Lower lobe of right lung (tissue), 2 donors: ENCODE measurements around the gene PXK. TPM values are rescaled to one million over a fixed set of nuclear protein-coding genes. Genes with fewer than 3 reads are reported as not detected.
A peak's percentile ranks its signal among the peaks of the same experiment; 100 is the strongest.

Experiments used
- ATAC-seq, 2 donors: fragments of 200-7000 bp; cut with Tn5 transposase; one replicate each; pipeline ENCODE4 v1.9.1; 2020 to 2022; ENCODE audit warnings: mild to moderate bottlenecking in 2 of 2, moderate library complexity in 2 of 2
- DNase-seq: peaks from one replicate; pipeline ENCODE4 v3.0.0-alpha.2; 2020
- H3K27ac ChIP-seq: fragments of 200-600 bp; one replicate; pipeline ENCODE4 v1.8.0; 2022
- H3K27me3 ChIP-seq: fragments of 200-600 bp; one replicate; pipeline ENCODE4 v1.8.0; 2022; ENCODE audit warnings: low read depth
- H3K36me3 ChIP-seq: fragments of 200-600 bp; one replicate; pipeline ENCODE4 v1.8.0; 2022; ENCODE audit warnings: mild to moderate bottlenecking
- H3K4me1 ChIP-seq: fragments of 200-600 bp; one replicate; pipeline ENCODE4 v1.8.0; 2022
- H3K4me3 ChIP-seq: fragments of 200-600 bp; one replicate; pipeline ENCODE4 v1.8.0; 2022; ENCODE audit warnings: mild to moderate bottlenecking
- H3K9me3 ChIP-seq: fragments of 200-600 bp; one replicate; pipeline ENCODE4 v1.8.0; 2022
- intact Hi-C: fragments of 100-400 bp; cut with DNase I; formaldehyde crosslinking; loops from one replicate; pipeline ENCODE4 v1.11.0; 2022
- total RNA-seq: library from RNA; stranded (reverse); fragmentation: NEBNext Ultra II Directional; extraction: Animal tissue kit (Norgen Biotek cat#: 25700); gene quantifications from one replicate; pipeline ENCODE4 v1.2.1, GENCODE V29; 2021
- TF ChIP-seq, protein P1 (sequence below): fragments of 200-600 bp; IDR thresholded peaks from one replicate; pipeline ENCODE4 v1.8.0; 2022; ENCODE audit warnings: antibody characterized with exemption, mild to moderate bottlenecking
- donor health status: DM: no; HTN: yes; CAD: no; lungs with severe emphysema.

The PXK gene
- total RNA-seq, 1 donor from 2014 or later: 23.7 TPM

DNA sequence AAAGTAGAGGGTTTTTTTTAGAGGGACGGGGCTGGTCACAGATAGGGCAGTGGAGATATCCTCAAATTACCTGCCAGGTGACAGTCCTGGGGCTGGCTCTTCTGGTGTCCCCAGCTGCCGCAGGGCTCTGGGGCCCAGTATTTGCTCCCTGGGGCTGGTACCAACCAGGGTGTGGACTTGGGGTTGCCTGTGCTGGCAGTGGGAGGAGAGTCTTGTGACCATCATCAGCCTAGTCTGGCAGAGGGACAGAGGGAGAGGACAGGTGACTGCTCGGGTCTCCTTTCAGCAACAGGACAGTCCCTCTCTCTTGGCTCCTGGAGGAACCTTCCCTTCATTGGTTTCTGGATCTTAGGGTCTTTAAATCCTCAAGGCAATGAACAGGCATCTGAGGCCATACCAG is 34.5 kb upstream of the PXK start:
- intact Hi-C loops: no loop called here
- Histone ChIP-seq H3K4me3 (no peak overlapping the region), H3K36me3 (peaks cover 6% of the 10 kb centered on the region), H3K27ac (no peak overlapping the region), H3K9me3 (no peaks in the 10 kb centered on the region), H3K4me1 (no peaks in the 10 kb centered on the region), H3K27me3 (peaks cover 4% of the 10 kb centered on the region)
- TF ChIP-seq, protein P1, sequence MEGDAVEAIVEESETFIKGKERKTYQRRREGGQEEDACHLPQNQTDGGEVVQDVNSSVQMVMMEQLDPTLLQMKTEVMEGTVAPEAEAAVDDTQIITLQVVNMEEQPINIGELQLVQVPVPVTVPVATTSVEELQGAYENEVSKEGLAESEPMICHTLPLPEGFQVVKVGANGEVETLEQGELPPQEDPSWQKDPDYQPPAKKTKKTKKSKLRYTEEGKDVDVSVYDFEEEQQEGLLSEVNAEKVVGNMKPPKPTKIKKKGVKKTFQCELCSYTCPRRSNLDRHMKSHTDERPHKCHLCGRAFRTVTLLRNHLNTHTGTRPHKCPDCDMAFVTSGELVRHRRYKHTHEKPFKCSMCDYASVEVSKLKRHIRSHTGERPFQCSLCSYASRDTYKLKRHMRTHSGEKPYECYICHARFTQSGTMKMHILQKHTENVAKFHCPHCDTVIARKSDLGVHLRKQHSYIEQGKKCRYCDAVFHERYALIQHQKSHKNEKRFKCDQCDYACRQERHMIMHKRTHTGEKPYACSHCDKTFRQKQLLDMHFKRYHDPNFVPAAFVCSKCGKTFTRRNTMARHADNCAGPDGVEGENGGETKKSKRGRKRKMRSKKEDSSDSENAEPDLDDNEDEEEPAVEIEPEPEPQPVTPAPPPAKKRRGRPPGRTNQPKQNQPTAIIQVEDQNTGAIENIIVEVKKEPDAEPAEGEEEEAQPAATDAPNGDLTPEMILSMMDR: no peak
- no peak for ATAC-seq
- DNase-seq: no peak

DNA sequence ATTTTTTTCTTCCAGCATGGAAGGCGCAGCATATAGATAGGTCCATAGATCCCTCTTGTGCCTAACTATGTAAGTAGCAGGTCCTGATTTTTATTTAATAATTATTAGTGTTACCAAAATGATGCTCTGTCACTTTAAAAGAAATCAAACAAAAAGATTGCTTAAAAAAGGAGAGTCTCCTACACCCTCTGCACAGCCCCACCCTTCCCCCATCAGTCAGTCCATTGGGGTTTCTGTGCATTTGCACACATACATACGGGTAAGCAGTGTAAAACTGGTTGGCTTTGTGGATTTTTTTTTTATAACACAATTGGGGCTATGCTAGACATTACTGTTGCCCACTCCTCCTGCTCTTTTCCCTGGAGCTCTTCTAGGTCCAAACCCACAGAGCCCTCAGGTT is 33.6 kb upstream of the PXK start:
- peaks cover 4% of the 10 kb centered on the region for H3K27me3 ChIP-seq
- intact Hi-C loops: no loop called here
- H3K9me3 ChIP-seq: no peaks in the 10 kb centered on the region
- peaks cover under 1% of the 10 kb centered on the region for H3K36me3 ChIP-seq
- no peak for DNase-seq
- no peak overlapping the region for H3K4me3 ChIP-seq
- H3K4me1 ChIP-seq: no peaks in the 10 kb centered on the region
- no peak overlapping the region for H3K27ac ChIP-seq
- no peak for ATAC-seq
- TF ChIP-seq, protein P1: no peak

DNA sequence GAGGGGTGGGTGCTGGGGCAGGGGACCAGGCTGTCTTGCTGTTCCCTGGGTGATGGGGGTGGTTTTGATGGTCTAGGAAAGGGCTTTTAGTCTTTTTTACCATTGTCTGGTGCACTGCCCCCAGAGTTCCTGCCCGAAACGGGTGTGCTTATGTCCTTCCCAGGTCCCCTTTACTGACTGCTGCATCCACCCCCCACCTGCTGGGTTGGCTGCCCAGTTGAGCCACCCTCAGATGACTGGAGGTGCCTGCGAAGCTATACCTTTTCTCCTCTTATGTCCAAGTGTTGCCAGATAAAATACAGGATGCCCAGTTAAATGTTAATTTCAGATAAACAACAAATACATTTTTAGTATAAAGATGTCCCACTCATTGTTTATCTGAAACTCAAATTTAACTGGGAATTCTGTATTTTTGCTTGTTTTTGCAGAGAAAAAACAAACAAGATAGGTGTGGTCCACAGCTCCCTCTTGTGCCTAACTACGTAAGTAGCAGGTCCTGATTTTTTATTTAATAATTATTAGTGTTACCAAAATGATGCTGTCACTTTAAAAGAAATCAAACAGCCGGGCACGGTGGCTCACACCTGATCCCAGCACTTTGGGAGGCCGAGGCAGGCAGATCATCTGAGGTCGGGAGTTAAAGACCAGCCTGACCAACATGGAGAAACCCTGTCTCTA is 32.7 kb upstream of the PXK start:
- no peak overlapping the region for H3K4me3 ChIP-seq
- no peaks in the 10 kb centered on the region for H3K4me1 ChIP-seq
- H3K27me3 ChIP-seq: peaks cover 4% of the 10 kb centered on the region
- intact Hi-C loops: no loop called here
- H3K36me3 ChIP-seq: no peaks in the 10 kb centered on the region
- no peak for DNase-seq
- H3K27ac ChIP-seq: no peak overlapping the region
- TF ChIP-seq, protein P1: peak; percentile 51
- ATAC-seq: no peak
- no peaks in the 10 kb centered on the region for H3K9me3 ChIP-seq

DNA sequence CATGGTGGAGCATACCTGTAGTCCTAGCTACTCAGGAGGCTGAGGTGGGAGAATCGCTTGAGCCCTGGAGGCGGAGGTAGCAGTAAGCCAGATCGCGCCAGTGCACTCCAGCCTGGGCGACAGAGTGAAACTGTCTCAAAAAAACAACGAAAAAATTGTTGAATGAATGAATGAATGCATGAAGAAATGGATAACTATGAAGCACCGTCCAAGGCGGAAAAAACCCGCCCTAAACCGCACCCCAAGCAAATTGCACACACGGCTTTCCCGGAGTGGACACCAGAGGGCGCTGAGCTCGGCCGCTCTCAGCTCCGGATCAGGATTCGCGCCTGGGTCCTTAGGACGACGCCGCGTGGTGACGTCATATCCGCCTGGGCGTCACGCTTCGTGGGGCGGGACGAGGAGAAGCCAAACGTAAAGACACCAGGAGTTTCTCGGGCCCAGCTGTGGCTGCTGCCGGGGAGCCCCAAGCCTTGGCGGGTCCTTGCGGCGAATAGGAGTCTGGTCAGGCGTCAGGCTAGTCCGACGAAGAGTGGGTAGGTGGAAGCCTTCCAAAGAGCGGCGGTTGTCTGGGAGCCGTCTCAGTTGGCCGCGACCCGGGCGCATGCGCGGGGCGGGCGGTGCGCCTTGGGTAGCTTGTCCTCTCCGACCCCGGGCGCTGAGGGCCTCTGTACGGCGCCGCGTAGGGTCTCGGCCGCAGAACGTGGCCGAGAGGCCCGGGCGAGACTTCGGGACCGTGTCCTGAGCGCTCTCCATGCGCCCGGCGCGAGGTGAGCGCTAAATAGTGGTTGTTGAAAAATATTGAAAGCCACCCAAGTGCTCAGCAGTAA is 26.6 kb upstream of the PXK start, which contains the start of the genes HTD2 and RPP14:
Gene HTD2 (plus strand): TSS at position 639 of the 830 bp plus-strand sequence. CDS start 11,094 bp downstream, outside the sequence.
Gene RPP14 (plus strand): TSS at position 364 of the 830 bp plus-strand sequence. CDS start 4,085 bp downstream, outside the sequence.
- H3K9me3 ChIP-seq: no peaks in the 10 kb centered on the region
- H3K27me3 ChIP-seq: no peaks in the 10 kb centered on the region
- intact Hi-C loops: no loop called here
- H3K36me3 ChIP-seq: peaks cover 17% of the 10 kb centered on the region
- peak; percentile 99 for DNase-seq
- H3K4me3 ChIP-seq: peak within 1 kb of the TSS; percentile 94
- TF ChIP-seq, protein P1: peak; percentile 98
- peaks cover 29% of the 10 kb centered on the region for H3K4me1 ChIP-seq
- peak within 1 kb of the TSS; percentile 99 for H3K27ac ChIP-seq
- ATAC-seq: peak; percentile 98

DNA sequence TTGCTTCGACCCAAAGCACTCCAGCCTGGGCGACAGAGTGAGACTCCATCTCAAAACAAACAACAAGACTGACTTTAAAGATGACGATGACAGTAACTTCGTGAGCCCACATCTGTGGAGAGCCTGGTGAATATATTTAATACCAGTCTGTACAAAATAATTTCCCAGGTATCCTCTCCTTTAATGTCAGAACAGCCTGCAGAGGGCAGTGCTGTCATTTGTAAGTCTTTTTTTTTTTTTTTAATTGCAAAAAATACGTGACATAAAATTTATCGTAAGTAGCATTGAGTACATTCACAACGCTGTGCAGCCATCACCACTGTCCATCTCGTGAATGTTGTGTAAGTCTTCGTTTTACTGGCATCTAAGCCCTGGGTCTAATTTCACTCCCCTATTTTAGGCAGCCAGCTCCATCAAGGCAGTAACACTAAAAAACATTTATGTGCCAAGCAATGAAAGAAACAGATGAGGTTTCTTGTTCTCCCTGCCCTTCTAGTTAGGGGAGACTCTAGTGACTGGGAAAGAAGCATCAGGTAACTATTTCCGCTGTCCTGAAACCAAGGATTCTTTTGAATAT is 25.0 kb upstream of the PXK start:
- peak overlapping the region; percentile 94 for H3K4me3 ChIP-seq
- ATAC-seq (no peak), DNase-seq (no peak)
- no peaks in the 10 kb centered on the region for H3K27me3 ChIP-seq
- peaks cover 29% of the 10 kb centered on the region for H3K4me1 ChIP-seq
- no peaks in the 10 kb centered on the region for H3K9me3 ChIP-seq
- intact Hi-C loops: no loop called here
- TF ChIP-seq, protein P1: peak; percentile 42
- H3K27ac ChIP-seq: peak overlapping the region; percentile 99
- H3K36me3 ChIP-seq: peaks cover 33% of the 10 kb centered on the region
